PFSK-1 (cell line): ENCODE measurements around the gene CFAP20DC.

Experiments used
- POLR2AphosphoS5 ChIP-seq: IDR thresholded peaks from 2 replicates; pipeline ENCODE4 v1.6.1; 2012; ENCODE audit warnings: low read depth, mild to moderate bottlenecking, control low read depth, low read length, moderate library complexity
- SIN3A ChIP-seq: IDR thresholded peaks from 2 replicates; pipeline ENCODE4 v1.6.1; 2012; ENCODE audit warnings: mild to moderate bottlenecking, low read length, moderate library complexity, borderline replicate concordance; ENCODE audit not compliant: insufficient read depth
- TF ChIP-seq, protein P1 (sequence below), 2 experiments: IDR thresholded peaks; 2 replicates each; pipeline versions ENCODE4 v1.6.1 to v1.8.0; 2011 to 2012; ENCODE audit warnings: low read depth in 2 of 2, low read length in 2 of 2, control low read depth in 1 of 2, inconsistent platforms in 1 of 2, mild to moderate bottlenecking in 1 of 2, moderate library complexity in 1 of 2; ENCODE audit not compliant: insufficient read depth in 1 of 2

DNA sequence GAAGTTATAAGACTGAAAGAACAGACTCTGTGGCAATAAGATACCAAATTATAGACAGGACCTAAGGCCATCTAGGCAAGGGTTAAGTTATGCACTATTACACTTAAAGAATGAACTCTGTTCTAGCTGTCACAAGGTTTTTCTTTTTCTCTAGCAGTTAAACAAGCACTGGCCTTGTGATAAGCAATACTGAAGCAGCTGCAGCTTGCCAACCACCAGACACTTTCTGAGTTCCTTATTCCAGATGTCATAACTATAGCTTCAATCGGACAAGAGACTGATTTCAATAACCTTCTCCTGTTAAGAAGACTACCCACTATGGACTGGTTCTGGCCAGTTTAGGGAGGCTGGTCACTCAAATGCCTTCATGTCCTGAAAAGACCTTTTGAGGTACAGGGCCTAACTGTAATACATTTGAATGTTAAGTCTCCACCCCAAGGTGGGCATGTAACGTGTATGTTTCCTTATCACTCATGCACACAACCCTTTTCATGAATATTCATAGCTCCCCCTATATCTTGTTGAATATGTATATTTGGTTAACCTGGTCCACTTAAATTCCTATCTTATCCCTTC lies 85.8 kb downstream of the CFAP20DC start:
- TF ChIP-seq POLR2AphosphoS5 (no peak), SIN3A (no peak)
- TF ChIP-seq, protein P1, sequence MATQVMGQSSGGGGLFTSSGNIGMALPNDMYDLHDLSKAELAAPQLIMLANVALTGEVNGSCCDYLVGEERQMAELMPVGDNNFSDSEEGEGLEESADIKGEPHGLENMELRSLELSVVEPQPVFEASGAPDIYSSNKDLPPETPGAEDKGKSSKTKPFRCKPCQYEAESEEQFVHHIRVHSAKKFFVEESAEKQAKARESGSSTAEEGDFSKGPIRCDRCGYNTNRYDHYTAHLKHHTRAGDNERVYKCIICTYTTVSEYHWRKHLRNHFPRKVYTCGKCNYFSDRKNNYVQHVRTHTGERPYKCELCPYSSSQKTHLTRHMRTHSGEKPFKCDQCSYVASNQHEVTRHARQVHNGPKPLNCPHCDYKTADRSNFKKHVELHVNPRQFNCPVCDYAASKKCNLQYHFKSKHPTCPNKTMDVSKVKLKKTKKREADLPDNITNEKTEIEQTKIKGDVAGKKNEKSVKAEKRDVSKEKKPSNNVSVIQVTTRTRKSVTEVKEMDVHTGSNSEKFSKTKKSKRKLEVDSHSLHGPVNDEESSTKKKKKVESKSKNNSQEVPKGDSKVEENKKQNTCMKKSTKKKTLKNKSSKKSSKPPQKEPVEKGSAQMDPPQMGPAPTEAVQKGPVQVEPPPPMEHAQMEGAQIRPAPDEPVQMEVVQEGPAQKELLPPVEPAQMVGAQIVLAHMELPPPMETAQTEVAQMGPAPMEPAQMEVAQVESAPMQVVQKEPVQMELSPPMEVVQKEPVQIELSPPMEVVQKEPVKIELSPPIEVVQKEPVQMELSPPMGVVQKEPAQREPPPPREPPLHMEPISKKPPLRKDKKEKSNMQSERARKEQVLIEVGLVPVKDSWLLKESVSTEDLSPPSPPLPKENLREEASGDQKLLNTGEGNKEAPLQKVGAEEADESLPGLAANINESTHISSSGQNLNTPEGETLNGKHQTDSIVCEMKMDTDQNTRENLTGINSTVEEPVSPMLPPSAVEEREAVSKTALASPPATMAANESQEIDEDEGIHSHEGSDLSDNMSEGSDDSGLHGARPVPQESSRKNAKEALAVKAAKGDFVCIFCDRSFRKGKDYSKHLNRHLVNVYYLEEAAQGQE (IDR thresholded peaks at IDR 0.05; ENCODE audit: insufficient read depth in 1 of 2, low read depth in 2 of 2, low read length in 2 of 2) = no peak
